Islet of Langerhans (tissue), 1 donor: ENCODE data around the gene ARHGAP26.
A peak's percentile ranks its signal among the peaks of the same experiment; 100 is the strongest.

Experiments used
- FAIRE-seq: peaks from one replicate; lab custom pipeline; 2011; peaks lifted over from hg19 to GRCh38; lab: Jason Lieb, UNC

The ARHGAP26 gene

DNA sequence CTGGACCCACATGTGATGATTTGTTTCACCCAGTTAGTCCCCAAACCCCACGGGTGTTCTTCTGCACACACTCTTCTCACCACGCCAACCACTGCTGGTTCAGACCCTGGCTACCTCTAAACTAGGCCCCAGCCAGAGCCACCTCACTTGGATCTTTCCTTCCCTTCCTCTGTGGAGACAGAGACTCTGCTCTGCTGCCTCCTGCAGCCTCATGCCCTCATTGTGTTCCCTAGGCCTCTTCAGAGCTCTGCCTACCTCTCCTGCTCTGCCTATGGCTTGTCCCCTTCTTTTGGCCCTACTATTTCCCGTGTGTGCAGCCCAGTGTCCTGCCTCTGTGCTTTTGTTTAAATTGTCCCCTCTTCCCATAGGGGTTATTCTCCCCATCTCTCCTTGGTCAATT, 79.7 kb downstream of the ARHGAP26 start:
- FAIRE-seq: no peak

DNA sequence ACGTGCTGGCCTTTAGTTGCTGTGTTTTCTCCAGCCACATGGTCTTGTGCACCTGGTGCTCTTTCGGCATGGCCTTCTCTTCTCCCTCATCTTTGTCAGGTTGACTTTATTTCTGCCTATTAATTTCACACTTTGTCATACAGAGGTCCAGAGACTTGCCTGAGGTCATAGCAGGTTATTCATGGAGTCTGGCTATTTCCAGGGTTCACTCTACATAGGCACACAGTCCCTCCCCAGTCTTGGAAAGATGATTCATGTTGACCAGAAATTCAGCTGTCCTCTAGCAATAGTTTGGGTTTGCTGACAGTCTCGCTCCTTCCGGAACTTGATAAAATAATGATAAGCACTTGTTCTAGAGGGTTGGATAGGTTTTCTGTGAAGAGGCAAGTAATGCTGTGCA, 81.6 kb downstream of the ARHGAP26 start:
- FAIRE-seq: no peak

GRCh38 chr5:142852416-142853198, 82.4 kb downstream of the ARHGAP26 start:
- FAIRE-seq: no peak

GRCh38 chr5:142853682-142854081, 83.5 kb downstream of the ARHGAP26 start:
- no peak for FAIRE-seq

DNA sequence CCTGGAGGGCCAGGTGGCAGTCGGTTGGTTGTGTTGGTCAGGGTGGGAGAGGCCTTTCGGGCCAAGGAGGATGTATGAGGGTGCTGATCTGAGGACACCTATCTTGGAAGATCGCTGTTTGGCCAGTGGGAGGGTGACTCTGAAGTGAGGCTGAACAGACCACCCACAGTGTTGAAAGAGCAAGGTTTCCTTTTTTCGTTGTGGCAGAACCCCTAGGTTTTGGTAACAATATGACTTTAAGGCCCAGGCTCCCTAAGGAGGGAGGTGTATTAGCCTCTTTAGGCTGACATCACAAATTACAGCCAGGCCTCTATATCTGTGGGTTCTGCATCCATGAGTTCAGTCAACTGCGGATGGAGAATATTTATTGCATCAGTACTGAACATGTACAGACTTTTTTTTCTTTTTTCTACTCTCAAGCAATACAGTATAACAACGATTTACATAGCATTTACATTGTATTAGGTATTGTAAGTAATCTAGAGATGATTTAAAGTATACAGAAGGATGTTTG, 86.1 kb downstream of the ARHGAP26 start:
- no peak for FAIRE-seq

DNA sequence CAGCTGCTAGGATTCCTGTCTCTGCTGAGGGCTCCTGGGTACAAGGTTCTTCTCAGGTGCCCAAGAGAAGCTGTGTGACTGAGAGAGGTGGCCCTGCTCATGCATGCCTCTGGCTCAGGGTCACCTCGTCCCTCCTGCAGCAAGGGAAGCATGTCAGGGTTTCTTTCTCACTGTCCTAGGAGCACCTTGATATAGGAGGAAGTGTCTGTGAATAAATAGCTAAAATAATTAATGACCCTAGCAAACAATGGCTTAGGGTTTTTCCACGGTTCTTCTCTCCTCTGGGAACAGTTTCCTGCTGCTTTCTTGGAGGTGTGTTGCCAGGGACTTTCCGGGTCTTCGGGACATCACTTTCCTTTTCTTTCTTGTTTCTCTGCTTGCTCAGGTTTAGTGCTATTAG, 87.2 kb downstream of the ARHGAP26 start:
- no peak for FAIRE-seq

DNA sequence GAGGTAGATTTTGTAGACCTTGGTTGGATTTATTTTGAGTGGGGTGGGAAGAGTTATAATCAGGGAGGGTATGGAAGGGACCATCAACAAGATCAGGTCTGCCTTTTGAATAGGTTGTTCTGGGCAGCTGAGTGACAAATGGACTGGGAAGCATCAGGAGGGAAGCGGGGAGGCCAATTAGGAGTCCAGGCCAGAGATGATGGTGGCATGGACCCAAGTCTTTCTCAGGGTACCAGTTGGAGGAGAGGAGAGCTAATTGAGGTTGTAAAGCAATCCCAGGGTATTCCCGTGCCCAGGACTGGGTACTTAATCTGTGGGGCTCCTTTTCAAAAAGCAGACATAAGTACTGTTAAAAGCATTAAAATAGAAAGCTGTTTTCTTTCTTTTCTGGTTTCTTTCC, 88.9 kb downstream of the ARHGAP26 start:
- FAIRE-seq: no peak

GRCh38 chr5:142860270-142860669, 90.1 kb downstream of the ARHGAP26 start:
- no peak for FAIRE-seq

- FAIRE-seq: no peak
These were observed 90.8 kb downstream of the ARHGAP26 start for GRCh38 chr5:142861011-142861410.

- no peak for FAIRE-seq
These were observed 92.4 kb downstream of the ARHGAP26 start for GRCh38 chr5:142862594-142862993.

DNA sequence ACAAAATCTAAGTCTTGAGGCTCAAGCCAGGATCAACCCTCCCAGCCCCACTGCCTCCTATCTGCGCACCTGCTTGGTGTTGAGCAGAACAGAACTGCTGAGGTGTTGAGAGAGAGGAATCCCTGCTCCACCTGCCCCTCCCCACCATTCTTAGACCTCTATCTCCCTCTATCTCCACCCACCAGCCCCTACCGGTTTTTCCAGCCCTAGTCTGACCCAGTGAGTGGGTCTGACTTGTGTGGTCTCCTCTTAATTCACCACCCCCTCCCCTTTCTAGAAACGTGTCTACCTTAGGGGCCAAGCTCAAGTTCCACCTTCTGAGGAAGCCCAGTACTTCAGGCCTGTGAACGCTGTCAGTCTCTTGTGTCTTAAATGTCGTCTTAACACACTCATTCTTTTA, 93.7 kb downstream of the ARHGAP26 start:
- no peak for FAIRE-seq

GRCh38 chr5:142864290-142865260, 94.4 kb downstream of the ARHGAP26 start:
- no peak for FAIRE-seq

DNA sequence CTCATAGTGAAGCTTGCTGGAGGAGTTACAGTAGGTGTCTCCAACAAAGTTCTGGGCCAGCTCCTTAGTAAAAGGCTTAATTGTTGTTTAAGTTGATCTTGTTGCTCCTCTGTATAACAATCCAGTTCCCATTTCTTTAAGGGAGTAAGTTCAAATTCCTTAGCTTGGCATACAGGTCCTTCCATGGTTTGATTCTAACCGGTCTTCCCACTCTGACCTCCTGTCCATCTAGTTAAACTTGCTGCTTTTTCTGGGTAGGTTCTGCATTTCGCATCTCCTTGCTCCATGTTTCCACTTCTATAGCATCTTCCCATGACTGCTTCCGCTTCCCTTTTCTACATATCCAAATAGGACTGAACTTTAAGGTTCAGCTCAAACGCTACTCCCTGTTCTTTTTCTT, 95.5 kb downstream of the ARHGAP26 start:
- no peak for FAIRE-seq

DNA sequence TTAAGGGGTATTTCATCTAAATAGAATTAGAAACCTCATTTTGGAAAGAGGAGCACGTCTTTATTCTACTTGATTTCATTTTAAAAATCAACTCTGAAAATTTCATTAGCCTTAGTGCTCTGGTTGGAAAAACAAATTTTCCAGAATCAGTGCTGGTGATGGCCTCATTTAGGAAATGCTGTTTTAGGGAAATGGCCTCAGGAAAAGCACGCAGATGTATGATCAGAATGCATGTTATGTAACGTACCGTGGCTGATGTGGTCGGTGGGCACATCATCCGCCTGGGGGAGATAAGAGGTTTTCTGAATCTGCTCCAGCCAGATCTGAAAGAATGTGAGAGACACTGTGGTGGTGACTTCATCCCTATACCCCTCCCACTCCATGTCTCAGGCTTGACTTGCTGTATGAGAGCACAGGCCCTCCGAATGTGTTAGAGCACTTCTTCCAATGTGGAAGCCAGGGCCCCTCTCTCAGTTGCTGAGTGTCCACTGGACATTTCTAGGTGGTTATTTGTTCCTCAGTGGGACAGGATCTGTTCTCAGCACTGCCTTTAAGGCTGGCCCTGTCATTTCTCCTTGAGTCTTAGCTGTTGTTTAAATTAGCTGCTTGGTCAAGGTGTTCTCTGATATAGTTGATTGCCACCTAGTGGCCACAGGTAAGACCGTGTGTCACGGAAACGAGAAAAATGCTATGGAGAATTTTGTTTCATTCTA, 96.5 kb downstream of the ARHGAP26 start:
- peak; percentile 95 for FAIRE-seq

- FAIRE-seq: no peak
These were observed 99.7 kb downstream of the ARHGAP26 start for GRCh38 chr5:142869886-142870285.

- no peak for FAIRE-seq
These were observed 100.6 kb downstream of the ARHGAP26 start for GRCh38 chr5:142870532-142871362.

DNA sequence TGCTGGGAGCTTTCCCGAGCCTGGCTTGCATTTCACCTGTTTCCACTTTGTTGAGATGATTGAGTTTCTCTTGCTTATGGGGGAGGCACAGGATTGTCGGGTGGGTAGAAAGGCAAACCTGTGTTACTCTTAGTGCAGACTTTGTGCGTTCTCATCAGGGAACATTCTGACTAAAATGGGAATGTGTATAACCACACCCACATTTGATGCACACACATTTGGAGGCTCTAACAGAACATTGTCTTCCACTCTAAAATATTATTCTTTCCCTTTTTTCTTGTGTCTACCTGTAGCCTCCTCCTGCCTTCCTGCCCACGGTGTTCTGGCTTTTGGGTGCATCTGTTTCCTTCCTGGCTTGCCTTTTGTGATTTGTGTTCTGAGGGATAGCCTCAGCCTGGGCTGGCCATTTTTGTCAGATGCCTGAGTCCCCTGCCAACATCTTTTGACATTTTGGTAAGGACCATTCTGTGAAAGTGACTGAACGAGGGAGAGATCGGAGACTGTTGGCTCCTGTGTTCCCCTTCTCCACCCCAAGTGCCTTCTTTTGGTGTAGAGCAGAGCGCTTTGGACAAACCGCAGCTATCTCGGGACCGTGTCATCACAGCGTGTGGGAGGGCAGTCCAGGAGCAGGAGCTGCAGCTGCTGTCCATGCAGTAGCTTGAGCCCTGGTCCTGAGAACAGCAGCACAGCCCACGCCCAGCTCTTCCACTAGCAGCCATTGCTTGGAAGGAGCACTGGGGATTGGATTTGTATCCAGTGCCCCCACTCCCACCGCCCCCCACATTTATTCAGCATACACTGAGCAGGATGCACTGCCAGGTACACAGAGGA, 101.4 kb downstream of the ARHGAP26 start:
- FAIRE-seq: no peak

DNA sequence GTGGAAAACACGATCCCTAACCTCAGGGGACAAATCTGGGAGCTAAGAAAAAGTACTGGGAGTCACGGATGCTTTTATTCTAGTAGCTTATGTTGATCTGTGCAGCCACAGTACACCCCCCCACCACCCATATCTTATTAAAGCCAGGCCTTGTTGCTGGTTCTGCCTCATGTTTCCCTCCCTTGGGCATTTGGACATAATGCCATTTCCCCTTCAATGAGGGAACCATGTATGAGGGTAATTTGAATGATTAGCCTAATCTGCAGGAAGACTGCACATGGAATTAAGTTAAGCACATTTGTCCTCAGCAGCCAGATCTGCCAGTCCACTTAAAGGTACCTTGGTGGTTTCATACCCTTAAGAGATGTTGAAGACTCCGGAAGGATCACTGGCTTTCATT, 102.0 kb downstream of the ARHGAP26 start:
- FAIRE-seq: no peak

- FAIRE-seq: no peak
These were observed 102.6 kb downstream of the ARHGAP26 start for GRCh38 chr5:142872795-142873194.

- FAIRE-seq: no peak
These were observed 103.7 kb downstream of the ARHGAP26 start for GRCh38 chr5:142873831-142874230.

- FAIRE-seq: no peak
These were observed 104.4 kb downstream of the ARHGAP26 start for GRCh38 chr5:142874540-142874939.
